Ovary (tissue), 9 donors: Measurements from ENCODE around the gene BTF3. TPM values are rescaled to one million over a fixed set of nuclear protein-coding genes. Genes with fewer than 3 reads are reported as not detected.

Source experiments
- DNase-seq, 5 donors: peaks; one replicate each; pipeline ENCODE4 v3.0.0-alpha.2; 2019 to 2020
- H3K27ac ChIP-seq, 2 donors: fragments of 200-600 bp; one replicate each; pipeline versions ENCODE4 v1.5.1 to v1.8.0; 2019 to 2022
- H3K27me3 ChIP-seq: fragments of 200-600 bp; one replicate; pipeline ENCODE4 v1.8.0; 2022
- H3K36me3 ChIP-seq: fragments of 200-600 bp; sonication (generic); one replicate; pipeline ENCODE4 v1.5.1; 2019
- H3K4me1 ChIP-seq: one replicate; pipeline ENCODE4 v1.8.1; 2013; ENCODE audit warnings: mild to moderate bottlenecking, moderate library complexity; ENCODE audit not compliant: insufficient read depth
- H3K4me3 ChIP-seq: fragments of 200-600 bp; sonication (generic); one replicate; pipeline ENCODE4 v1.5.1; 2017
- H3K9me3 ChIP-seq, 2 donors: fragments of 200-600 bp in 1 of 2; sonication (generic) in 1 of 2; one replicate each; pipeline versions ENCODE4 v1.5.1 to v1.8.1; 2013 to 2019; ENCODE audit warnings: mild to moderate bottlenecking in 1 of 2, moderate library complexity in 1 of 2
- EP300 ChIP-seq: sonication (generic); formaldehyde crosslinking; IDR thresholded peaks from one replicate; pipeline ENCODE4 v1.6.1; 2017; ENCODE audit warnings: antibody characterized with exemption
- POLR2A ChIP-seq: fragments of 450-650 bp; IDR thresholded peaks from one replicate; pipeline ENCODE4 v1.6.1; 2017; ENCODE audit warnings: antibody characterized with exemption, mild to moderate bottlenecking, moderate library complexity
- WGBS, 3 donors: extraction: QIAGEN DNeasy Blood & Tissue Kit in 1 of 3; methylation state at CpG; one replicate each; pipeline versions ENCODE4 v1.1.5 to v1.1.7; 2013 to 2017; 5-methylcytosine and 5-hydroxymethylcytosine counted together
- intact Hi-C, 4 donors: fragments of 100-400 bp; cut with DNase I; formaldehyde crosslinking; loops; one replicate each; pipeline versions ENCODE4 v1.11.0 to v1.15.1; 2022 to 2023
- polyA plus RNA-seq, 2 donors: library from polyadenylated mRNA; stranded (reverse); fragments of 200-250 nt in 1 of 2; fragments of 350-450 nt in 1 of 2; fragmentation: Illumina TruSeq in 1 of 2; extraction: RNeasy Lipid Tissue Mini Kit (QIAGEN cat#74804) in 1 of 2; gene quantifications; one replicate each; pipeline ENCODE4 v1.2.3, GENCODE V29; 2013 to 2014
- total RNA-seq, 7 donors: library from RNA; depleted of rRNA in 2 of 7; stranded (reverse); fragments of >200 nt in 2 of 7; fragmentation: NEBNext Ultra II Directional in 3 of 7; extraction: Animal tissue kit (Norgen Biotek cat#: 25700) in 3 of 7; gene quantifications; one replicate each; pipeline versions ENCODE4 v1.1.0 to v1.2.4, GENCODE V29; 2016 to 2023
- TF ChIP-seq, protein P1 (sequence below), 3 donors: fragments of 450-650 bp in 2 of 3; fragments of 200-600 bp in 1 of 3; IDR thresholded peaks; one replicate each; pipeline versions ENCODE4 v1.5.1 to v1.8.0; 2016 to 2022; ENCODE audit warnings: antibody characterized with exemption in 3 of 3, mild to moderate bottlenecking in 1 of 3
- donor health status: DM: no; HTN: no; CAD: no; lungs with moderate emphysema.
- donor health status: DM: no; HTN: no; CAD: no.
- donor health status: Bipolar disorder and iron deficiency.
- donor health status: DM: yes; HTN: yes; CAD: no.
- donor health status: DM: no; HTN: no; CAD: no.
- donor health status: DM: yes; HTN: yes; CAD: no.

The BTF3 gene
- total and polyA plus RNA-seq, 9 donors = 648 to 1,776 (median 975) TPM

DNA sequence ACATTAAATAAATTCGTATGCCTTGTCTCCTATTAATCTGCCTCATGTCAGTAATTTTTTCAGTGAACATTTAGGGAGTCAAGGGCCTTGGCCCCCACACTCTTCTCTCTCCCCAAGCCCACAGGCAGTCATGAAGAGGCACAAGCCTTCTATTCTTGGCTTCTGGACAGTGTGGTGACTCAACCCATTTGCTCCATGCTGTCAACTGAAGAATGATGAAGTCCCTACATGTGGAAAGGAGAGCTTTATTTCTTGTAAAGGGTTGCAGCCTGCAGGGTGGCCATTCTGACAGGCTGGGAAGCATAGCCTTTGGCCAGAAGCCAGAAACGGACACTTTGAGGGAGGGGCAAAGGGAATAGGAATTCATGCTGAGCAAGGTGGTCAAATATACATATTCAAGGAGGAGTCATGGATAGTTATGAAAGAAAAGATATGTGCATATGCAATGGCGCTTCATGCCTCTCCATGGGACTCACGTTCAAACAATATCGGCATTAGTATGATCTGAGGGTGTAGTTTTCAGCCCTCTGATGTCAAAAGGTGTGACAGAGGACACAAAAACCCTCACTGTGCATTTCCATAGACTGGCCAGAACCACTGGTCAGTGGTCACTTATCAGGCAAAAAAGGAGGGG is 35.9 kb downstream of the BTF3 start:
- no peaks in the 10 kb centered on the region for H3K4me1 ChIP-seq
- no peak overlapping the region for H3K4me3 ChIP-seq
- 71 to 80% (median 76%) methylated on average over 5 of the region's 5 CpGs for WGBS, 3 donors
- DNase-seq = no peak
- H3K27ac ChIP-seq = no peak overlapping the region
- TF ChIP-seq EP300 (no peak), POLR2A (no peak)
- TF ChIP-seq, protein P1, sequence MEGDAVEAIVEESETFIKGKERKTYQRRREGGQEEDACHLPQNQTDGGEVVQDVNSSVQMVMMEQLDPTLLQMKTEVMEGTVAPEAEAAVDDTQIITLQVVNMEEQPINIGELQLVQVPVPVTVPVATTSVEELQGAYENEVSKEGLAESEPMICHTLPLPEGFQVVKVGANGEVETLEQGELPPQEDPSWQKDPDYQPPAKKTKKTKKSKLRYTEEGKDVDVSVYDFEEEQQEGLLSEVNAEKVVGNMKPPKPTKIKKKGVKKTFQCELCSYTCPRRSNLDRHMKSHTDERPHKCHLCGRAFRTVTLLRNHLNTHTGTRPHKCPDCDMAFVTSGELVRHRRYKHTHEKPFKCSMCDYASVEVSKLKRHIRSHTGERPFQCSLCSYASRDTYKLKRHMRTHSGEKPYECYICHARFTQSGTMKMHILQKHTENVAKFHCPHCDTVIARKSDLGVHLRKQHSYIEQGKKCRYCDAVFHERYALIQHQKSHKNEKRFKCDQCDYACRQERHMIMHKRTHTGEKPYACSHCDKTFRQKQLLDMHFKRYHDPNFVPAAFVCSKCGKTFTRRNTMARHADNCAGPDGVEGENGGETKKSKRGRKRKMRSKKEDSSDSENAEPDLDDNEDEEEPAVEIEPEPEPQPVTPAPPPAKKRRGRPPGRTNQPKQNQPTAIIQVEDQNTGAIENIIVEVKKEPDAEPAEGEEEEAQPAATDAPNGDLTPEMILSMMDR (IDR thresholded peaks at IDR 0.05) = no peak
- no peaks in the 10 kb centered on the region for H3K27me3 ChIP-seq
- no peaks in the 10 kb centered on the region for H3K36me3 ChIP-seq
- H3K9me3 ChIP-seq = no peaks in the 10 kb centered on the region
- intact Hi-C loops = no loop called here

GRCh38 chr5:73534971-73535370 is 36.7 kb downstream of the BTF3 start:
- no peaks in the 10 kb centered on the region for H3K4me1 ChIP-seq
- no peak overlapping the region for H3K27ac ChIP-seq
- DNase-seq = no peak
- TF ChIP-seq, protein P1 (IDR thresholded peaks at IDR 0.05) = no peak
- TF ChIP-seq POLR2A (no peak), EP300 (no peak)
- H3K36me3 ChIP-seq = no peaks in the 10 kb centered on the region
- H3K27me3 ChIP-seq = no peaks in the 10 kb centered on the region
- intact Hi-C loops = no loop called here
- WGBS, 3 donors = 84 to 90% (median 85%) methylated on average over 2 of the region's 2 CpGs
- no peak overlapping the region for H3K4me3 ChIP-seq
- no peaks in the 10 kb centered on the region for H3K9me3 ChIP-seq

- Histone ChIP-seq H3K4me1 (no peaks in the 10 kb centered on the region), H3K27me3 (no peaks in the 10 kb centered on the region), H3K27ac (no peak overlapping the region), H3K4me3 (no peak overlapping the region), H3K9me3 (no peaks in the 10 kb centered on the region), H3K36me3 (no peaks in the 10 kb centered on the region)
- no peak for DNase-seq
- intact Hi-C loops = no loop called here
- TF ChIP-seq, protein P1 (IDR thresholded peaks at IDR 0.05) = no peak
- TF ChIP-seq EP300 (no peak), POLR2A (no peak)
- WGBS, 3 donors = 78 to 86% (median 85%) methylated on average over 2 of the region's 2 CpGs
Observed at GRCh38 chr5:73539730-73540129, 41.5 kb downstream of the BTF3 start.

GRCh38 chr5:73540192-73540591 is 42.0 kb downstream of the BTF3 start:
- Histone ChIP-seq H3K4me3 (no peak overlapping the region), H3K9me3 (no peaks in the 10 kb centered on the region), H3K27ac (no peak overlapping the region), H3K27me3 (no peaks in the 10 kb centered on the region), H3K4me1 (no peaks in the 10 kb centered on the region), H3K36me3 (no peaks in the 10 kb centered on the region)
- no peak for DNase-seq
- TF ChIP-seq EP300 (no peak), POLR2A (no peak)
- TF ChIP-seq, protein P1 (IDR thresholded peaks at IDR 0.05) = no peak
- 53 to 59% (median 57%) methylated on average over 3 of the region's 3 CpGs for WGBS, 3 donors
- intact Hi-C loops = no loop called here
